IPS-15b (cell line): ENCODE results near the gene AGAP3.

ENCODE experiments used
- H3K27me3 ChIP-seq: one replicate; pipeline ENCODE4 v1.6.1; 2013; ENCODE audit warnings: low read length; ENCODE audit not compliant: control insufficient read depth, insufficient read depth
- H3K36me3 ChIP-seq: one replicate; pipeline ENCODE4 v1.6.1; 2013; ENCODE audit warnings: low read length; ENCODE audit not compliant: control insufficient read depth, insufficient read depth
- H3K4me1 ChIP-seq: one replicate; pipeline ENCODE4 v1.6.1; 2013; ENCODE audit warnings: mild to moderate bottlenecking, low read length; ENCODE audit not compliant: control insufficient read depth, insufficient read depth
- H3K4me3 ChIP-seq: one replicate; pipeline ENCODE4 v1.5.1; 2013; ENCODE audit warnings: low read depth, low read length
- H3K9ac ChIP-seq: one replicate; pipeline ENCODE4 v1.6.1; 2013; ENCODE audit warnings: low read depth, mild to moderate bottlenecking, low read length
- H3K9me3 ChIP-seq: one replicate; pipeline ENCODE4 v1.6.1; 2013; ENCODE audit warnings: mild to moderate bottlenecking, low read length; ENCODE audit not compliant: control insufficient read depth, insufficient read depth

AGAP3 gene

GRCh38 chr7:151095123-151095797, 9.0 kb downstream of the AGAP3 start:
- H3K9ac ChIP-seq, result no peak overlapping the region
- no peak overlapping the region for H3K4me3 ChIP-seq
- H3K4me1 ChIP-seq, result no peaks in the 10 kb centered on the region
- H3K27me3 ChIP-seq, result no peaks in the 10 kb centered on the region
- H3K9me3 ChIP-seq, result no peaks in the 10 kb centered on the region
- no peaks in the 10 kb centered on the region for H3K36me3 ChIP-seq

GRCh38 chr7:151095828-151096475, 9.7 kb downstream of the AGAP3 start:
- no peak overlapping the region for H3K4me3 ChIP-seq
- H3K36me3 ChIP-seq, result no peaks in the 10 kb centered on the region
- H3K9ac ChIP-seq, result no peak overlapping the region
- H3K27me3 ChIP-seq, result no peaks in the 10 kb centered on the region
- H3K4me1 ChIP-seq, result no peaks in the 10 kb centered on the region
- no peaks in the 10 kb centered on the region for H3K9me3 ChIP-seq

GRCh38 chr7:151099486-151100211, 13.4 kb downstream of the AGAP3 start:
- Histone ChIP-seq H3K9ac (no peak overlapping the region), H3K4me1 (peaks cover 12% of the 10 kb centered on the region), H3K9me3 (no peaks in the 10 kb centered on the region), H3K36me3 (no peaks in the 10 kb centered on the region), H3K27me3 (no peaks in the 10 kb centered on the region), H3K4me3 (no peak overlapping the region)

GRCh38 chr7:151100921-151101320, 14.6 kb downstream of the AGAP3 start:
- H3K9ac ChIP-seq, result no peak overlapping the region
- no peaks in the 10 kb centered on the region for H3K27me3 ChIP-seq
- H3K36me3 ChIP-seq, result no peaks in the 10 kb centered on the region

GRCh38 chr7:151101621-151102396, 15.5 kb downstream of the AGAP3 start:
- Histone ChIP-seq H3K27me3 (no peaks in the 10 kb centered on the region), H3K4me1 (peaks cover 14% of the 10 kb centered on the region), H3K4me3 (no peak overlapping the region), H3K9me3 (no peaks in the 10 kb centered on the region), H3K9ac (no peak overlapping the region), H3K36me3 (no peaks in the 10 kb centered on the region)

More at GRCh38 chr7:151100921-151101320, 14.6 kb downstream of the AGAP3 start:
- H3K4me3 ChIP-seq, result no peak overlapping the region
- H3K9me3 ChIP-seq, result no peaks in the 10 kb centered on the region
- peaks cover 14% of the 10 kb centered on the region for H3K4me1 ChIP-seq

GRCh38 chr7:151102991-151103390, 16.7 kb downstream of the AGAP3 start:
- peaks cover 14% of the 10 kb centered on the region for H3K4me1 ChIP-seq
- no peaks in the 10 kb centered on the region for H3K36me3 ChIP-seq
- H3K4me3 ChIP-seq, result no peak overlapping the region
- H3K9ac ChIP-seq, result no peak overlapping the region
- no peaks in the 10 kb centered on the region for H3K9me3 ChIP-seq
- no peaks in the 10 kb centered on the region for H3K27me3 ChIP-seq

- no peaks in the 10 kb centered on the region for H3K27me3 ChIP-seq
- peaks cover 14% of the 10 kb centered on the region for H3K4me1 ChIP-seq
- peak overlapping the region; percentile 42 for H3K4me3 ChIP-seq
- H3K9ac ChIP-seq, result no peak overlapping the region
- H3K9me3 ChIP-seq, result no peaks in the 10 kb centered on the region
- no peaks in the 10 kb centered on the region for H3K36me3 ChIP-seq
Measured at GRCh38 chr7:151103973-151104372, 17.7 kb downstream of the AGAP3 start.

- Histone ChIP-seq H3K9ac (peak overlapping the region; percentile 40), H3K4me3 (peak overlapping the region; percentile 42), H3K4me1 (peaks cover 14% of the 10 kb centered on the region), H3K36me3 (no peaks in the 10 kb centered on the region), H3K27me3 (no peaks in the 10 kb centered on the region), H3K9me3 (no peaks in the 10 kb centered on the region)
Measured at GRCh38 chr7:151104411-151105235, 18.3 kb downstream of the AGAP3 start.

GRCh38 chr7:151107882-151108281, 21.6 kb downstream of the AGAP3 start:
- Histone ChIP-seq H3K27me3 (peaks cover 2% of the 10 kb centered on the region), H3K4me1 (peaks cover 12% of the 10 kb centered on the region), H3K36me3 (no peaks in the 10 kb centered on the region), H3K4me3 (no peak overlapping the region), H3K9ac (no peak overlapping the region), H3K9me3 (no peaks in the 10 kb centered on the region)

- peaks cover 6% of the 10 kb centered on the region for H3K27me3 ChIP-seq
- no peaks in the 10 kb centered on the region for H3K36me3 ChIP-seq
- H3K9ac ChIP-seq, result no peak overlapping the region
- H3K9me3 ChIP-seq, result no peaks in the 10 kb centered on the region
- peaks cover 4% of the 10 kb centered on the region for H3K4me1 ChIP-seq
- H3K4me3 ChIP-seq, result no peak overlapping the region
Measured at GRCh38 chr7:151109094-151110048, 23.1 kb downstream of the AGAP3 start.
